ENCODE data around the gene TSPEAR.
"Not testable (repeated sequence)": the region's sequence is repeated elsewhere in the genome, so short reads cannot be mapped to it uniquely, and the experiment has no call there.

TSPEAR gene

DNA sequence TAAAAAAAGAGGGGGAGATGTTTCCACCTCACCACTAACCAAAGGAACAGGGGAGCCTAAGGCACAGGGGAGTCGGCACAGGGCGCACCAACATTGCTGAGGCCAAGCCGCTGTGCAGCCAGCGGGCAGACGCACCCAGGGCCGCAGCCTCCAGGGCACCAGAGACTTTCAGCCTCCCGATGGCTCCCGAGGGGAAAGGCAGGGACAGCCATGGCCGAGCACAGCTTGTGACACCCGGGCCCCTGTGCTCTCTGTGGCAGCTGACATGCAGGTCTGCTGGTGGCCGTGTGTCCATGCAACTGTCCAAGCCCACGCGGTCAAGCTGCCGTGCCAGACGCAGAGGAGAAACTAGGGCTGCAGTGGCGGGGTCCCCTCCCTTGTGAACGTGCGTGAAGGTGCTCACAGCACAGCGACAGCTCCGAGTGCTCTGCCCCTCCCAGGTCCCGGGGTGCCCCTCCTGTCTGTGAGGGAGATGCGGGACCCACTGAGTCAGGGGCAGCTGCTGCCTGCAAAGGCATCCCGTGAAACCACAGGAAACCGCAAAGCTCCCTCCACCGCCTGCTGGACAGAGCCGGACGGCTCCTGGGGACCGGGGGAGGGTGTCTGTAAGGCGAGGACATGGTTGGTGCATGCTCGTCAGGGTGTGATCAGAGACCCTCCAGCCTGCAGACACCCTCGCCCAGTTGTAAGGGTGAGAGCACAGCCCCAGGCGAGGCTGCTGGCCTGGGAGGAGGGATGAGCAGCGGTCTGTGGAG is 62.6 kb downstream of the TSPEAR start:
- no peak for DNase-seq

DNA sequence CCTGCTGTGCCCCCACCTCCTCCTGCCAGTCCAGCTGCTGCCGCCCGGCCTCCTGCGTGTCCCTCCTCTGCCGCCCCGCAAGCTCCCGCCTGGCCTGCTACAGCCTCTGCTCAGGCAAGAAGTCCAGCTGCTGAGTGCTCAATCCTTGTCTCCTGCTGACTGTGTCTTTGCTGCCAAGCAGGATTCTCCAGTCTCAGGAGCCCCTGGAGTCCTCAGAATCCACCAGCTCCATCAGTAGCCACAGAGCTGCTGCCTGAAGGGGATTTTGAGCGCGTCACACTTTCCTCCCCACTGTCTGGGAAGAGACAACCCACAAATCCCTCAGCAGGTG is 64.2 kb downstream of the TSPEAR start:
- no peak for DNase-seq

DNA sequence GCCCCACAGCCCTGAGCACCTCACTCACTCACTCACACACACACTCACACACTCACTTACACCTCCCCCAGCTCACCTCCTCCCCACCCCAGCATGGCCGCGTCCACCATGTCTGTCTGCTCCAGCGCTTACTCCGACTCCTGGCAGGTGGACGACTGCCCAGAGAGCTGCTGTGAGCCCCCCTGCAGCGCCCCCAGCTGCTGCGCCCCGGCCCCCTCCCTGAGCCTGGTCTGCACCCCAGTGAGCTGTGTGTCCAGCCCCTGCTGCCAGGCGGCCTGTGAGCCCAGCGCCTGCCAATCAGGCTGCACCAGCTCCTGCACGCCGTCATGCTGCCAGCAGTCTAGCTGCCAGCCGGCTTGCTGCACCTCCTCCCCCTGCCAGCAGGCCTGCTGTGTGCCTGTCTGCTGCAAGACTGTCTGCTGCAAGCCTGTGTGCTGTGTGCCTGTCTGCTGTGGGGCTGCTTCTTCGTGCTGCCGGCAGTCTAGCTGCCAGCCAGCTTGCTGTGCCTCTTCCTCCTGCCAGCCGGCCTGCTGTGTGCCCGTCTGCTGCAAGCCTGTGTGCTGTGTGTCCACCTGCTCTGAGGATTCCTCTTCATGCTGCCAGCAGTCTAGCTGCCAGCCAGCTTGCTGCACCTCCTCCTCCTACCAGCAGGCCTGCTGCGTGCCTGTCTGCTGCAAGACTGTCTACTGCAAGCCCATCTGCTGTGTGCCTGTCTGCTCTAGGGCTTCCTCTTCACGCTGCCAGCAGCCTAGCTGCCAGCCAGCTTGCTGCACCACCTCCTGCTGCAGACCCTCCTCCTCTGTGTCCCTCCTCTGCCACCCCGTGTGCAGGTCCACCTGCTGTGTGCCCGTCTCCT is 64.8 kb downstream of the TSPEAR start, which contains the start of gene KRTAP10-11:
TSS of gene KRTAP10-11 (plus strand) at position 49 of the 856 bp plus-strand sequence. CDS start at position 94, 45 bp downstream.
- not testable (repeated sequence) for DNase-seq

DNA sequence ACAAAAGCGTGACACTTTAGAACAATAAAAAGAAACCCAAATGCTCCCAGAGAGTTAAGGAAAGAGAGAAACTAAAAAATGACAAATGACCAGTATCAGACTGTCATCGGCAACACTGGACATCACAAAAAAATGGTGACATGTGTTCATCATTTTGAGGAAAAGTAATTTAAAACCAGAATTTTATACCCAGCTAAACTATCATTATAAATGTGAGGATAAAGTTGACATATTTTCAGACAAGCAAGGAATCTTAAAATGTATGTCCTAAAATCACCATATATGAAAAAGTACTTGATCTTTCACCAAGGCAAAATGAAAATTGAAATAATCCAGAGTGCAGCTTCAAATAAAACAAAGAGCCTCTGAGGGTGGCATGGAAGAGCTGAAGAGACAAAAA is 66.5 kb downstream of the TSPEAR start:
- DNase-seq: no peak

DNA sequence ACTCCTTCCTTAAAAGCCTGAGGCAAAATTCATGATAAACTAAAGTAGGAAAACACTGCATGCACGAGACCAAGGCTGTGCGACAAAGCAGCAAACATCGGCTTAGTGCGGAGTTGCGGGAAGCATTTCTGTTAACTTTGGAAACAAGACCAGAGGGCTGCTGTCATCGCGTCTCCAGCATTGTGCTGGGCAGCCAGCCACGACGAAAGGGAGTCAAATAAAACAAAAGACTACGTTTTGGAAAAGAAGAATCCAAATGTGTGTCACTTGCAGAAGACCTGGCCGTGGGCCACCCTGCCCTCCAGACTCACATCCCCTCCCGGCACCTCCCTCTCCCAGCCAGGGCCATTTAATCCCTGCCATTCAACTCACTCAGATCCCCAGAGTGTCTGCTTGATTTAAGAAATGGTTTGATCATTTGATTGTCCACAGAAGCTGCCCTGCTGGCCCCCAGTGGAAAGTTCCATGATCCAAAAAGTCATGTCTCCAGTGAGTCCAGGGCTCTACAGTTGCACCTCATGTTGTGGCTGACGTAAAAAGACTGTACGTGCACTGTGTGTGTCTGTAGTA is 67.5 kb downstream of the TSPEAR start:
- no peak for DNase-seq

DNA sequence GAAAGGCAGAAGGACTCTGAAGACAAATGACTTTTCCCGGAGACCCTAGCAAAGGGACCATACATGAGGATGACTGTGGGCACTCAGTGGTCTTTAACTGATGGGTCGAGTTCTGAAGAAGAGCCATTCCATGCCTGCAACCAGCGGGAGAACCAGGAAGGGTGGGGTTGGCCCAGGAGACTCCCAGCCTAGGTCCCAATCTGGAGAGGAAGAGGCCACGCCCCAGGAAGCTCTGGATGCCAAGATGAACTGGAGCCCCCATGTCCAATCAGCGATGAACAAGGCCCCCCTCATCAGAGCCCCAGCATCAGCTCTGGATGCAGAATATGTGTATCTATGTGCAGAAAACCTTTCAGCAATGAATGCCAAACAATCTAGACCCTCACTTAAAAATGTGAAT is 70.6 kb downstream of the TSPEAR start:
- DNase-seq: no peak

DNA sequence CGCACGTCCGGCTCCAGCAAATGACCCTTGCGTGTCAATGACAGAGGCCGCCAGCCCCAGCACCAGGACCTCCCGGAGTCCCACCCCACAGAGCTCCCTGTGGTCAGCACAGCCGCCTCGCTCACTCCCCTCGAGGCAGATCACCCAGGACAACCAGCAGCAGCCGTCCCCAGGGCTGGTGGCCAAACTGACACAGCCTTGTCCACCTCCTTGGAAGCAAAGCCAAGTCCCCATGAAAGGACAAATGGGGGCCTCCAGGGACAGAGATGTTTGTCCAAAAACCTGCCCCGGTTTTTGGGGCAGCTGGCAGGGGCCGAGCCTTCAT is 72.1 kb downstream of the TSPEAR start:
- no peak for DNase-seq

- DNase-seq: not testable (repeated sequence)
Observed at GRCh38 chr21:44638506-44639330, 72.7 kb downstream of the TSPEAR start.

DNA sequence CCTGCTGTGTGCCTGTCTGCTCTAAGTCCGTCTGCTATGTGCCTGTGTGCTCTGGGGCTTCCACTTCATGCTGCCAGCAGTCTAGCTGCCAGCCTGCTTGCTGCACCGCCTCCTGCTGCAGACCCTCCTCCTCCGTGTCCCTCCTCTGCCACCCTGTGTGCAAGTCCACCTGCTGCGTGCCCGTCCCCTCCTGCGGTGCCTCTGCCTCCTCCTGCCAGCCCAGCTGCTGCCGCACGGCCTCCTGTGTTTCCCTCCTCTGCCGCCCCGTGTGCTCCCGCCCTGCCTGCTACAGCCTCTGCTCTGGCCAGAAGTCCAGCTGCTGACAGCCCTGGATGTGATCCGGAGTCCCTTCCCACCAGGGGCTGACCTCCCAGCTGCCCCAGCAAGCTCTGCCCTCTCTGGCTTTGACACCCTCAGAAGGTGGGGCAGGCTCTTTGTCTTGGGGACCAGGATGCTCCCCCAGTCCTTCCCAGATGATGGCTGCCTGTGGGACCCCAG is 73.5 kb downstream of the TSPEAR start:
- DNase-seq: not testable (repeated sequence)

- no peak for DNase-seq
Observed at GRCh38 chr21:44637018-44637850, 74.1 kb downstream of the TSPEAR start, which contains the start of gene KRTAP10-10. KRTAP10-10 (plus strand) TSS chr21:44637356; CDS start chr21:44637418, 62 bp downstream.

DNA sequence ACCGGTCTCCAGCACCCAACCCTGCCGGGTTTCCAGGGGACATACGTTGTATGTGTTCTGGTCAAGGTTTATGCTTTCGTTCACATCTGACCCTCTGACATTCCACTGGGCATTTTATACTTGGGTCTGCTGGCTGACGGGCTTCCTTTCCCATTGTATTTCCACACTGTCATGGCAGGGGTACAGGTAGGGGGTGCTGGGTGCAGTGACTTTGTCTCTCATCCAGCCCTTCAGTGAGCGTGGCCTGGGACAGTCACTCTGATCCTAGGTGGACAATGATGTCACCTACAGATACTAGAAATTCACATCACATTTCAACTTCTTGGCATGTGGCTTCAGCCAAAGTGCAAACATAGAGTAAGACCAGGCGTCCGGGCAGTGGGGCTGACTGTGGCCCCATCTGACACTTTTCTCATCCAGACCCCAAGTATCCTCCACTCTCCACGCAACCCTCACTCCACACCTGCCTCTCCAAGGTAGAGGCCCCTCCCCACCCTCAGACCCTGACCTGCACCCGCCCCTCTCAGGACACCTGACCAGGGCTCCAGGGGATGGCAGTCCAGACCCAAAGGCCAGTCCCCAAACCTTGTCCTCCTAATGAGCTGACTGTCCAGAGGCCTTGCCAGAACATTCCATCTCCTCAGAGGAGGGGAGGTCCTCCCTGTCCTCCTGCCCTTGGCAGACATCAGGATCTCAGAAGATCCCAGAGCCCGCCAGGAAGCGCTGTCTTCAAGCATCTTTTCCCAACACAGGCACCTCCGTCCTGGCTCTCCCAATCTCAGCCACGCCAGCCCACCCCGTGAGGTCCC is 75.0 kb downstream of the TSPEAR start:
- DNase-seq: no peak

- no peak for DNase-seq
Observed at GRCh38 chr21:44632067-44632466, 79.3 kb downstream of the TSPEAR start.

DNA sequence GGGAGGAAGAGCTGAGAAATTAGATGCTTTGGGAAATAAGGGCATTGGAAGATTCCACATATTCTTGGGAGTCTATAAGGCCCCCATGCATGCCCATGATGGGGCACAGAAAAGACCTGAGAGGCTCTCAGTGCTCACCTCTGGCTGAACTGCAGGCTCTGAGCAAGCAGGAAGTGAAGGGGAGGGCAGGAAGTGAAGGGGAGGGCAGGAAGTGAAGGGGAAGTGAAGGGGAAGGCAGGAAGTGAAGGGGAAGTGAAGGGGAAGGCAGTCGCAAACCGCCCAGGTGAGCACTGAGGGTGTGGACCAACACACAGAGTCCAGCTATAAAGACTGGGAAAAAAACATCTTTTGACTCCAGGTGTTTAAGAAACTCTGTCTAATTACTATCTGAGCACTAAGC is 80.9 kb downstream of the TSPEAR start:
- no peak for DNase-seq

- no peak for DNase-seq
Observed at GRCh38 chr21:44628707-44629391, 82.5 kb downstream of the TSPEAR start.

DNA sequence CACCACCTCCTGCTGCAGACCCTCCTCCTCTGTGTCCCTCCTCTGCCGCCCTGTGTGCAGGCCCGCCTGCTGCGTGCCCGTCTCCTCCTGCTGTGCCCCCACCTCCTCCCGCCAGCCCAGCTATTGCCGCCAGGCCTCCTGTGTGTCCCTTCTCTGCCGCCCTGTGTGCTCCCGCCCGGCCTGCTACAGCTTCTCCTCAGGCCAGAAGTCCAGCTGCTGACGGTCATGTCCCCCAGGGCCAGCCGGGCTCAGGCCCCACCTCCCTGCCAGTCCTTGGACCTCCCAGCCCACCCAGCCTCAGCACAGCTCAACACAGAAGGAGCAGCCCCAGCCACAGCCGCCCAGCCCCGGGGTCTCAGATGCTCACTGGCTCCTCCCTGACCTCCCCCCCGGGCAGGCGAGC is 83.5 kb downstream of the TSPEAR start:
- DNase-seq: not testable (repeated sequence)

- DNase-seq: not testable (repeated sequence)
Observed at GRCh38 chr21:44627181-44627822, 84.1 kb downstream of the TSPEAR start.

DNA sequence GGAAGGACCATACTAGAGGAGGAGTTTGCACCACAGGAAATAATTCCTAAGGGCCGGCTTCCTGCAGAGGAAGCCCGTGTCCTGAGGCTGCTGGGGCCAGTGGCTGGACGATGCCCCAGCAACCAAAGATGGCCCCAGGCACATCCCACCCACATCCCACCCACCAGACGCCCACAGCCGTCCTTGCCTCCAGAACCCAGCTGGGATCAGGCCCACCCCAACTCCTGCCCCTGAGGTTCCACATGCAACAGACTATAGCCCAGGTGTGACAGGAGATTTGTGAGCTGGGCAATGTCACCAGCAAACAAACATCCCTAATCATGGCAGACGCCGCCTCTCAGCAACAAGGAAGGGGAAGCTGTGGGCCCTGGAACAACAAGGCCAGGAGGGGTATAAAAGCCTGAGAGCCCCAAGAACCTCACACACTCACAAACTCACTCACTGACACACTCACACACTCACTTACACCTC is 84.7 kb downstream of the TSPEAR start, which contains the start of gene KRTAP10-9:
TSS of gene KRTAP10-9 (plus strand) at position 421 of the 471 bp plus-strand sequence. CDS start 79 bp downstream, outside the sequence.
- no peak for DNase-seq

DNA sequence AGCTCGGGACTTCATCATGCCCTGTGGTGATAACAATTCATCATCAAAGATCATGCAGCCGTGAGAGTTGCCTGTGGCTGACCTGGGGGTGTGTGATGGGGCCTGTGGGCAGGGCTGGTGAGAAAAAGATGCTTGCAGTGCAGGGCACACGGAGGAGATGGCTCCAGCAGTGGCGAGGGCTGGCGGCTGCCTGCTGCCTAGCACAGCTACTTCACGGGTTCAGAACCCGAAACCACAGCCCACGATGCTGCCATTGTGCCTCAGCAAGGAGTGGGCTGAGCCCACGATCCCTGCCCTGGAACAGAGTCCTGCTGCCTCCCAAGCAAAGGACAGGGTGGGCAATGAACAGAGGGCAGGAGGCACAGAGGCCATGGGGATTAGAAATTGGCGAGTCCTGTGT is 85.1 kb downstream of the TSPEAR start:
- no peak for DNase-seq

DNA sequence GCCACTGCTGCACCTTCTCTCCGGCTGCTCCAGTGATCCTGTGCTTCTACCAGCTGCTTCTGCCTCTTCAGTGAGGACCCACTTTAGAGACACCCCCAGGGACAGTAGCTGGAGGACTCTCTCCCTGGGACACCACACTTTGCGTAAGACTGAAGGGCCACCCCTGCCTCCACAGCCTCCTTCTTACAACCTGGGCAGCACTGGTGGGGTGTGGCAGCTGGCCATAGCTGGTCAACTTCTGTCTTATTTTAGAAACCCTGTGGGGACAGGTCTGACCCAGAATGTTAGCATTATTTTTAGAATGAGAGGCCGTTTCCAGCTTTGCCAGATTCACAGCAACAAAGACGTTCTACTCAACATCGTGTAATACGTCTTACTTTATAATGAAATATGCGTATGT is 85.6 kb downstream of the TSPEAR start:
- no peak for DNase-seq
